NK-92 treated with Interleukin-12 subunit alpha and Interleukin-12 subunit beta, amount 100 ng/mL, for 24 hours (cell line): ENCODE data around the gene ELMO1.

Experiments
- DNase-seq: peaks from one replicate; lab custom pipeline; 2025; lab: John Stamatoyannopoulos, UW

Gene ELMO1

DNA sequence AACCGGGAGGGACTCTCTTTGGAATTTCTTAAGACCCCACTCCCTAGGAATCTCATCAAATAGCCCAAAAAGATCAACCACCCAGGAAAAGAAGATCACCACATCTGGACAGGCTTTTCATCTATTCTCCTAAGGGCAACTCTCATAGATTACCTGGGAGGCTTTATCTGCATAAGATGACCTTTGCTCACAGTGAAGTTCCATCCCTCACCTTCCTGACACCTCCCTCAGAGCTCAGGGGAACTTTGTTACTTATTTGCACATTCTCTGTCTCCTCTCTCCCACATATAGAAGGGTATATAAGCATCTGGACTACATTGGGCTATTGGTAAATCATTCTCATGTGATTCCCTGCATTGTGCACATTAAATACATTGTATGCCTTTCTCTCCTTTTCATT, 80.1 kb downstream of the ELMO1 start:
- no peak for DNase-seq

DNA sequence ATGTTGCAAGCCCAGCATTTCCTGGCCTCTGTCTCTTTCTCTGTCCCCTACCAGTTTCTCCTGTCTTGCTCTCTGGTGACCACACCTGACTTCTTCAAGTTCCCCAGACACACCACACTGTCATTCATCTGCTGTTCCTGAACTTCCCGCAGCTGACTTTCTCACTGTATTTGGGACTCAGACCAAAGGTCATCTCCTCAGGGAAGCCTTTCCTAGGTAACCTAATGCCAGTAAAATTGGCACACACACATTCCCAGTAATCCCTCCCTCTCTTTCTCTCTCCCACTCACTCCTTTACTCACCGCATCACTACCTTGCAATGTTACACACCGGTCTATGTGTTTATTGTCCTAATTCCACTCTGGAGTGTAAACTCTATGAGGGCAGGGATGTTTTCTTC, 81.7 kb downstream of the ELMO1 start:
- DNase-seq, result no peak

DNA sequence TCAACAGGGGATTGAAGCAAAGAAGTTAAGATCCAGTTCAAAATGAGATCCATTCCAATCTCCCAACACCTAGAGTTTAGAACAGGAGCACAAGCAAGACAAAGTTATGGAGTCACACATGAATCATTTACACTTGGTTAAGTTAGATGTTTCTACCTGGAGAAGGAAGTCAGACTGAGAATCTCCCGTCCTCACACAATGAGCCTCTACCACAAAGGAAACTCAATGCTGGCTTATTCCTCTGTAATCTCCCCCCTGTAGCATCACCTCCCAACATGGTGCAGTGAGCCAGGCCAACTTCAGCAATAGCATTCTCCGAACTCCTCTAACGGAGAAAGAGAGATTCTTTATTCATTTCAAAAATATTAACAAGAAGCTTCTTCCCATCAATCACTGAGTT, 82.2 kb downstream of the ELMO1 start:
- DNase-seq, result no peak

DNA sequence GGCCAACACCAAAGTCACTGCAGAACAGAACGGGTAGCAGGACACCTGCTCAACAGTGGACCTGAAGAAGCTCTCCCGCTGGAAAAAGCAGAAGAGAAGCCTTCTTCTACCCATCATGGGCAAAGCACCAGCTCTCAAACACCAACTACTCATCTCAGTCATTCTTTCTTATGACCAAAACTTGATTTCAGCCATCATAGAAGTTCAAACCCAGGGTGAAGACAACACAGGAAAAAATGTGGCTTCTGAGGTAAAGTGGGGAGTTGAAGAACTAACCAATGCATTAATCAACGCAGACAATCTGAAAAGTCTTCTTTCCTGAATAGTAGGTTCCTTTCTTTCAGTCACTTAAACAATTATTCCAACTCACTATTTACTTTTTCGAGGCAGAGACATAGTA, 83.3 kb downstream of the ELMO1 start:
- no peak for DNase-seq

DNA sequence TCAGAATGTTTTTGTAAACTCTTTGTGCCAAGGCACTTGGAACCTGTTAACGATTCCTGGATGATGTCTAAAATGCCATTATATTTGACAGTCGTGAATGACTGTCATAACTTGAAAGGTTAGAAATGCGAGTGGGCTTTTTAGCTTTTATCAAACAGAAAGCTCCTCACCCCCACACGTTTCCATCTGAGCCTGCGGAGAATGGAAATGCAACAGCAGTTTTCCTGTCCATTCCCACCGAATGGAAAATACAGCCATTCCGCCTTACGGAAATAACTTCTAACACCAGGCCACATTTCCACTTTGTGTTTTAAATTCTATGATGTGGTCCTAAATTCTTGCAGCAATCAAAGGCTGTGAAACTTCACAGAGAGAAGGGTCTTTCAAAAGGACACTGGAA, 83.8 kb downstream of the ELMO1 start:
- DNase-seq, result no peak

DNA sequence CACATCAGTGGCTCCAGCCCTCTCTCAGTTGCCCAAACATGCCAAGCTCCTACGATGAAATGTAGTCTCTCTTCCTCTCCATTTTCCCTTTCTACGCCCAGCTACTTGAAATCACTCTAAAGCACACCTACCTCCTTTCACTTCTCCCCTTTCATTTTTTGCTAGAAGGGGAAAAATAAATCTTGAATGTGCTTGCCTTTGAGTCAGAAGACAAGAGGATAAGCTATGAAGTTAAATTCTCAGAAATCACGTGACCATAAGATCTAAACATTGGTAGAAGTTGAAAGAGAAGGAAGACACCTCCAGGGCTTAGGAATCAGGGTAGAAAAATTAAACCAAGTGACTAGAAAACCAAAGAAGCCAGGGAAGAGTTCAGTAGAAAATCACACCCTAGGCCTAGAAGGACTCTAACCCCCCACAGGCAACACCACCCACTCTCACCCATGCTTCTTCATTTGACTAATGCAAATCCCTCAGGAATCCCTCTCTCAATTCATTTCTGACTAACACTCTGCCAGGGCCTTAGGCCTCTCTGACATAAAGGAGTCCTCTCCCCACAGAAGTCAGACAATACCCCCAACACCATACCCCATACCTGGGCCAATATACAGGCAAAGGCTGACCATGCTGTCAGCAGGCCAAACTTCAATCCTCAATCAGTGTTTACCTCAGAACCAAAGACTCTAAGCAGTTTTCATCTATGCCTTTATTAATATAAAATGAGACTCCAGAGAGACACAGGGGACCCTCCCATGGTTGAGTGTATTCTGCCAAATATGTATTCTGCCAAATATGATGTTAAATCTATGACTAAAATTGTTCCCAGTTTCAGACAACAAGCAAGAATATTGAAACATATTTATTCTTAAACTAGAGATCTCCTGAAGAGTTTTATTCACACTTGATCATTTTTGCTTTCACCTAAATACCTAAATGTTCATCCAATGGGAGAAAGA, 84.8 kb downstream of the ELMO1 start:
- no peak for DNase-seq

DNA sequence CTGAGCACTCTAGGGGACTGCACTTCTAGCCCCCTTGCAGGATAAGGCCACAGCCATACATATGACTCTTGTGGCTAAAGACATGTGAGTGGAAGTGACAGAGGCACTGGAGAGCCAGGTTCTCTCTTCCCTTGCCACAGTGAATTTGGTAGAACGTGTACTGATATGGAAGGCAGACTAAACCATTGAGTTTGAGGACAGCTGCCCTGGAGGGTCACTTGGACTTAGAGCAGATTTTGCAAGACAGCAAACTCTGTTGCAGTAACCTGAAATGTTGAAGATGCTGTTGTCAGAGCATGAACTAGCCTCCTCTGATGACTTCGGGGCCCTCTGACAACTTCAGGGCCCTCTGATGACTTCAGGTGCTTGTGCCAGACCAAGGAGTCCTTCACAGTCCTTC, 85.9 kb downstream of the ELMO1 start:
- DNase-seq, result no peak

DNA sequence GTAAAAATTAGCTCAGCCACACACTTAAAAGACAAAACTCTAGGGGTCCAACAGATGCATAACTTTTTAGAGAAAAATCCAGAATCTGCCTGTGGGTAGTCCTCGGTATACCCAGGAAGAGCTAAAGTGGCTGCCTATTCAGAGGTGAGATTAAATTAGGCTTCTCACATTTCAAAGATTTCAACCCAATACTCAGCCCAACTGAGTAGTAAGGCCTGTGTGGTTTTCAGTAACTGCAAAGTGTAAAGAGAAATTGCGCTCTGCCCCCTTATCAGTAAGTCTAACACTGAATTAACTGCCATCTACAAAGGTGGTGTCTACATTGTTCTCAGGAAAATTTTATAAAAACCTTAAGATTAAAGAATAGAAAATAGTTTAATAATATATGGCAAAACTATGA, 88.2 kb downstream of the ELMO1 start:
- DNase-seq, result no peak

DNA sequence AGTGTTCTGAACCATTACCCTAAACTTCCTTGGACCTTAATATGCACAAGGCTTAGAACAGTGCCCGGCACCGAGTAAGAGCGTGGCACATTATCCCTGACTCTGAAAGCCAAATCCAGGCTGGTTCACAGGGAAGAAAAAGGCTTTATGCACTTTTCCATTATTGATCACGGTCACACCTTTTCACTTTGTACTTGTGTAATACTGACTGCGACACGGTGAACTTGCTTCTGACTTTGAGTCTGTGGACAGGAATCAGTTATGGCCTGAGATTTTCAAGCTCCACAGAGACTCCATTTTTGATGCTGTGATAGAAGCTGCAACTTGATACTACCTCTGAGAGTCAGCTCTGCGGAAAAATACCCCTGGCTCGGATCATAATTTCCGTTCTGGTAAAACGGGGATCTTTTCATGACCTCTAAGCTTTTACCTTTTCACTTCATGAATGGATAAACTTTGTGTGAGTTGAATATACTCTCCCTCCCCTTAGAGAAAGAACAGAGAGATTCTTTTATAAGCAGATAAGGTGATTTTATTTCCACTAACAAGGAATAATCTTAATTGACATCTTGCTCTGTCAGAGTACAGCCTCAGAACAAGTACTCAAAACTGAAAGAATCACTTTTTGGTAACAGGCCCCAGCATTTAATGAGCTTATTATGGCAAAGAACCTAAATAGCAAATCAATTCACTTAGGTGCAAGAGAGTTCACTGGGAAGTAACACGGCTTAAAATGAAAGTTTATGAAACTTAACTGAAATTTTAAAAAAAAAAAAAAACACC, 88.8 kb downstream of the ELMO1 start:
- no peak for DNase-seq

DNA sequence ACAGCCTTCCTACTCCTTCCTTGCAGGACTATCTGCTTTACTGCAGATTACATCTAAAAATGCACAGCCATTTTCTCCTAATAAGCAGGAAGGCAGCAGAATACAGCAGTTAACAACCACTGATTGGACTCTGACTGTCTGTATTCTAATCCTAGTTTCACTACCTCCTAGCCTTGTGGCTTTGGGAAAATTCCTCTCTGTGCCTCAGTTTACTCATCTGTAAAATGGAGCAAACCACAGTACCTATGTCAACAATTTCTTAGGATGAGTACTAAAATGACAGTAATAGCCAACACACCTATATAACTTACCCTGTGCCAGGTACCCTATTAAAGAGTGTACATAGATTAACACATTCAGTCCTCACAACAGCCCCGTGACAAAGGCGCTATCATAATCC, 89.5 kb downstream of the ELMO1 start:
- no peak for DNase-seq

DNA sequence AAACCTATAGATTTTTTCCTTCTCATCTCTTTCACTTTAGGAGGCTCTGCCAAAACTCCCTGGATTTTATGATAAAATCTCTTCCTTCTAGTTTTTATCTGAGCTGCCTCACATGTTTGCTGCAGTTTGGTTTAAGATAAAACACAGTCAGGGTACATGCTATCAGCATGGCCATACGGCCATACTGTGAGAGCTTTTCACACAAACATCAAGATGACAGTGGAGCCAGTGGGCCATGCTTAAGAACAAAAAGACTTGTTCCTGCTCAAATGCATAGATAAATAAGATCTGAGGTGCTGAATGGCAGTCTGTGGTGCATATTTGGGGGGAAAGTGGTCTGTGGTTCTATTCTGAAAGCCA, 91.0 kb downstream of the ELMO1 start:
- no peak for DNase-seq

DNA sequence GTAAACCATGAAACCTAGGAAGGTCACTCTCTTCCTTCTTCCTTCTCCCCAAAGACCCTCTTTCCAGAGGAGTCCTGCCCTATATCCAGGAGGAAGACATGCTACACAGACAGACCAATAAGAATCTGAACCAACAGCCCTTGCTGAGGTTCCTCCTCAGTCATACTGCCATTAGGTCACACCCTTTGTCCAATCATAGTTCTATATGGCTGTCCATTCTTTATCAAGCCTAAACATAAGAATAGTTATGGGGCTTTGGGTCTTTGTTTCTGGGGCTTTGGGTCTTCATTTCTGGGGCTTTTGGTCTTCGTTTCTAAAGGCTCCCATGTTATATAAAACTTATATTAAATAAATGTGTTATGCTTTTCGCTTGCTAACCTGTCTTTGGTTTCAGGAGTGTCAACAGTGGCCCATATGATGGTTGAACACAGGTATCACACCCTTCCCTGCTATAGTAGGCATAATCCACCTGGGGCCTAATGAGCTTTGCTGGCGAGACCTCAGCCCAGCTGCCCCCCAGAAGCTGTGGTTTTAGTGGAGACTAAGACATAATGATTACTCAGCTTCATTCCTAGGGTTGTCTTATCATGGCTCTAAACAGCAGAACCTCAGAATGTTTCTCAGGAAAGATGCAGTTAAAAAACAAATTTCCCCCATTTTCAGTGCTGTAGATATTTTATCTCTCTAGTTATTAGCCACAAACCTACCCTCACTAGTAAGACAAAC, 91.6 kb downstream of the ELMO1 start:
- DNase-seq, result no peak

DNA sequence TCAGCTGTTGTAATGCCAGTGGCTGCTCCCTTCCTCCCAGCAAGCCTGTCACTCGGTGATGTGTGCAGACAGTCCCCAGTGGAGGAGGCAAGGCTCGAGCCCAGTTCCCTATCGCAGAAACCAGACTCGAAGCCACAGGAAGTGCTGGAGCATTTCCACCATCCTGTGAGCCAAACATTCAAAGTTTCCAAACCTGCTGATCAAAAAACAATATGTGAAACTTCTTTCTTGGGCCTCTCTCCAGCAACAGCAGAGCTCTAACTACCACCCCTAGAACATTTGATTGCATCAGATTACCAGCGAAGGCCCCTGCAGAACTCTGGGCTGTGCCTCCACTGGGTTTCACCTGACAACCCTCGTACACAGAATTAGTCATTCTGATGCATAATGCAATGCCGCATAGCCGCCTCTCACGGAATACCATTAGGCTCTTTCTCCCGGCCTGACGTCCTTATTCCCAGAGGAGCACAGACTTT, 94.0 kb downstream of the ELMO1 start:
- DNase-seq, result no peak

DNA sequence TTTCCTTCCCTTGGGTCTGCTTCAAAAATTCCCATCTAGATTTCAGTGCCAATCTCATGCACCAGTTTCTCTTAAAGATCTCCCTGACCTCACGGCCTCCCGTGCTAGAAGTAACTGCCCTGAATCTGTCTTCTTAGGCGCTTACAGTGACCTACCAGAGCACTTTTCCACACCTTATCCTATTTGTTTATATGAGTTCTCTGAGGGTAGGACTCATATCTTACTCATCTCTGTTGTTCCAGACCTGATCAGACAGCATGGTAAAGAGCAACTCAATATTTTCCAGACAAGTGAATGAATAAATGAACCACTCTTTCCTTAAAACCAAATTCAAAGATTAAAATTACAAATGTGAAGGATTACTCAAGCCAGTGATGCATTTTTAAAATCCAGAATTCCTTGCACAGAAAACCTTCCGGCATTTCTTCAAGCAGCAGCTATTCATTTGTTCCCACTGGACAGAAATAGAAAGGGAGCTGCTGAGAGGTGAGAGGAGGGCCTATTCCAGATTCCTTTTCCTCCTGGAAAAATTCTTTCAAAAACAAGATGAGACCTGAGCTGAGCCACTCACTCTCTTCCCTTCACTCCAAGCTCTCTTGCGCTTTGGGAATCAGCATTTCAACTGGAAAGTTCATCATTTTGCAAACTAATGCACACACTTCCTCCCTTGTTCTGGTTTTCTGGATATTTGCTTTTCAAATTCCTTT, 94.6 kb downstream of the ELMO1 start:
- DNase-seq, result no peak

DNA sequence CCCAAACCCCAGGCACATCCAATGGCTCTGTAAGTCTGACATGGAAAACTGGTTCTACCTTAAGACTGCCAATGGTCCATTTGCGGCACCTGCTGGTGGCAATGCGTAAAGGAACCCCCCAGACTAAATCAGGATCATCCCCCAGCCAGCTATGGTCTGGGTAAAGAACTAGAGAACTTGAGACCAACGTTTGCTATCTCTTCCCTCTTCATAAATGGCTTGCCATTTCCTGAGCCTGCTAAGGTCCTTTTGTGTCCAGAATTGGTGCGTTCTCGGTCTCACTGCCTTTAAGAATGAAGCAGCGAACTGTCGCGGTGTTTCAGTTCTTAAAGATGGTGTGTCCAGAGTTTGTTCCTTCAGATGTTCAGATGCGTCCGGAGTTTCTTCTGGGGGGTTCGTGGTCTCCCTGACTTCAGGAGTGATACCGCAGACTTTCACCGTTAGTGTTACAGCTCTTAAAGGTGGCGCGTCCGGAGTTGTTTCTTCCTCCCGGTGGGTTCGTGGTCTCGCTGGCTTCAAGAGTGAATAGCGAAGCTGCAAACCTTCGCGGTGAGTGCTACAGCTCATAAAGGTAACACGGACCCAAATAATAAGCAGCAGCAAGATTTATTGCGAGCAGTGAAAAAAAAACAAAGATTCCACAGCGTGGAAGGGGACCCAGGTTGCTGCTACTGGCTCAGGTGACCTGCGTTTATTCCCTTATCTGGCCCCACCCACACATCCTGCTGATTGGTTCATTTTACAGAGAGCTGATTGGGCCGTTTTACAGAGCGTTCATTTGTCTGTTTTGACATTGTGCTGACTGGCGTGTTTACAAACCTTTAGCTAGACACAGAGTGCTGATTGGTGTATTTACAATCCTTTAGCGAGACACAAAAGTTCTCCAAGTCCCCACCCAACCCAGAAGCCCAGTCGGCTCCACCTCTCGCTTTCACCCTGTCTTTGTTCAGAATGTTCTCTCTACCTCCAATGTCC, 95.4 kb downstream of the ELMO1 start:
- no peak for DNase-seq

DNA sequence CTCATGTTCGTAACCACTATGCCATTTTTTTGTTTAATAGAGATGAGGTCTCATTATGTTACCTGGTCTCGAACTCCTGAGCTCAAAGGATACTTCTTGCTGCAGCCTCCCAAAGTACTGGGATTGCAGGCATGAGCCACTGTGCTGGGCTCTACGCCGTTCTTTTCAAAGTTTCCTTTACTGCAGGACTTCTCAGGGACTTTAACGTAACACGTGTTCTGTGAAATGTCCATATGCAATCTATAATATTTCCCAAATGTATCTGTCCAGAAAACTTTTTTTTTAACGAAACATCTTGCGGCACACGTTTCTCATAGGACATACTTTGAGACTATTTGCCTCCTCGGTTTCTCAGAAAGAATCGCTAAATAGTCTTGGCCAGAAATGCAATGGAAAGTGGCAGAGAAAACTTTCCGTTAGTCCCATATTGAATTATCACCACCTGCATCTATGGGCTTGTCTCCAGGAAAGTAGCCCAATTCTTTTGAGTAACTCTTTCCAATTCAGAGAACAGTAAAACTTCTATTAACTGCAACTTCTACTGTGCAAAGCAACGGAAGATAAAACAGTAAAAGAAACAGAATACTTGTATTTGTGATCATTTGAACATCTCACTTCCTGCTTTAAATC, 96.3 kb downstream of the ELMO1 start:
- no peak for DNase-seq

DNA sequence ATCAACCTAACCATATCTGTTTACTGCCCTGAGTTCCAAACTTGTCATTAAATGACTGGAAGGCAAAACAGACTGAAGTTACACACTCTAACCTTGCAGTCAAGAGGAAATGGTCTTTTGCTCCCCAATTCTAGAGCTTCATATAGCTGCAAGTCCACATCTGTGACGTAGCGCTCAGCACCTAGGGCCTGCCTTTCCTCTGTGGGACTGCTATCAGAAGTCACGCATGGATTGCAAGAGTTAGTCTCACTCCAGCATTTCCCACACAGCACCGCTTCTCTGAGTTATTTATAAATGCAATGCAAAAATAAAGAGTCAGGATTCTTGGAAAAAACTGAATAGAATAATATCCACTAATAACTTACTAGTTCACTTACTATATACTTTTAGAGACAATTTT, 96.9 kb downstream of the ELMO1 start:
- DNase-seq, result no peak

DNA sequence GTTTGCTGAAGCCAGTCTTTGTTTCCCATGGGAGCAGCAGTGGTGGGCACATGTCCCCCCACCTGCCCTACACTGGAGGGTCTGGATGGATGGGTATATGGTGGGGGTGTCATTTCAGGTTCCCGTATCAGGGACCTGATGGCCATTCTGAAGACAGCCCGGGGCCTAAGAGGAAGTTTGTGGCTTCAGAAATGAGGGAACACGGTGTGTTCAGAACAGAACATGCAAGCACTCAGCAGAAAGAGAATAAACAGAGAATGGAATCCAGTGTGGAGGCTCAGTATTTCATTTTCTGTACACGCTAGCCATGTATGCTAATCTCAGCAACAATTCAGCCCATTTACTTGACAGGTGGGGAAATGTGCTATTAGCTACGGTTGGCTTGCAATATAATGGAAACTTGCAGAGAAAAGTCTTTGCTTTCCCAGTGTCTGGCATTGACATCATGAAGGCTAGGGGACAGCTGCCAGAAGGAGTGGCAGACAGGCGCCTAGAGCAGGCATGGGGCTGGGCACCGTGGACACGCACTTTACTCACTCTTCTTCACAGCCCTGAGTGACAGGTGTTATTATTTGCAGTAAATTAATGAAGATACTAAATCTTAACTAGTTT, 98.6 kb downstream of the ELMO1 start:
- no peak for DNase-seq

DNA sequence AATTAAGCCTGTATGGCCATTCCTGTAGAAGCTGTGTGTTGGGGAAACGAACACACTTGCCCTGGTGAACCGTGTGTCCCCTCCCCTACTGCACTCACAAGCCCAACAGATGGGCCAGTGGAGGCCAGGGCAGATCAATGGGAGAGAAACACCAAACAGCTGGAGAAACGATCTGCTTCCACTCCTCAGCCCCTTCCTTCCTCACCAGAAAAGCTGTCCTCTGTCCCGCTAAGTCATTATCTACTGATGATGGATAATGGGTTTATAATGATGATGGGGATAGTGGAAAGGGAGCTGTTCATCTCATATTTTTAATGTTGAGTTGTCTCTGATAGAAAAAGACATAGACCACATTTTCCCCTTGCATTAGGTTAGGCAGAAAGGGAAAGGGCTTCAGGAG, 99.7 kb downstream of the ELMO1 start:
- DNase-seq, result no peak

DNA sequence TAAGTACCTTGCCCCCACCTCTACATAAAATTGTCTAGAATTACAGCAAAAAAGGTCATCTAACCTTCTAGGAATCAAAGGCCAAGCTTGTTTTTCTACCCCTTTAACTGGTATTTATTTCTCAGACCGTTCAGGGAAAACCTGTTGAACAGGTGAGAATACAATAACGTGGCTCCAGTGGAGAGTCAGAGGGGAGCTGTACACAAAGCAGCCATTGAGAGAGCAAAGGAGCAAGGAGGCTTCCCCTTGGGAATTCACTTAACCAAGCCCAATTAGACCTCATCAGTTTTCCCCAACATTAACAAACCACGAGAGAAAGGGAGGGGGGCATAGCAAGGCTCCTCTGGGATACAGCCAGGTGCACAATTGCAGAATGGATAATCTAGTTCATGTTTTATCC, 101.9 kb downstream of the ELMO1 start:
- no peak for DNase-seq
